HepG2 (cell line): ENCODE measurements around the gene NECTIN2. TPM values are rescaled to one million over a fixed set of nuclear protein-coding genes. Genes with fewer than 3 reads are reported as not detected.
A peak's percentile ranks its signal among the peaks of the same experiment; 100 is the strongest.

Experiments used
- CERS6 ChIP-seq: sonication (generic); formaldehyde crosslinking; IDR thresholded peaks from 2 replicates; pipeline ENCODE4 v1.5.0; 2020; ENCODE audit warnings: missing genetic modification reagents
- KLF12 ChIP-seq: sonication (generic); formaldehyde crosslinking; IDR thresholded peaks from 2 replicates; pipeline ENCODE4 v1.4.0; 2020; ENCODE audit warnings: missing genetic modification reagents, borderline replicate concordance
- KLF6 ChIP-seq: IDR thresholded peaks from 2 replicates; pipeline ENCODE4 v1.8.0; 2016; ENCODE audit warnings: missing biosample characterization, missing genetic modification reagents
- MATR3 ChIP-seq: sonication (generic); formaldehyde crosslinking; IDR thresholded peaks from 2 replicates; pipeline ENCODE4 v1.4.0; 2020; ENCODE audit warnings: missing genetic modification reagents
- MIER2 ChIP-seq: IDR thresholded peaks from 2 replicates; pipeline ENCODE4 v1.6.1; 2016; ENCODE audit warnings: missing biosample characterization, missing genetic modification reagents
- RERE ChIP-seq: IDR thresholded peaks from 2 replicates; pipeline ENCODE4 v1.6.1; 2016; ENCODE audit warnings: low read depth, missing genetic modification reagents, missing compliant biosample characterization
- STAT6 ChIP-seq: sonication (generic); formaldehyde crosslinking; IDR thresholded peaks from 2 replicates; pipeline ENCODE4 v1.4.0; 2020; ENCODE audit warnings: missing genetic modification reagents, mild to moderate bottlenecking, borderline replicate concordance
- THAP11 ChIP-seq: IDR thresholded peaks from 2 replicates; pipeline ENCODE4 v1.6.1; 2016; ENCODE audit warnings: missing biosample characterization, missing genetic modification reagents
- ZKSCAN8 ChIP-seq: IDR thresholded peaks from 2 replicates; pipeline ENCODE4 v1.6.1; 2016; ENCODE audit warnings: borderline replicate concordance, missing genetic modification reagents, missing compliant biosample characterization
- polyA plus RNA-seq, 8 experiments: library from polyadenylated mRNA; depleted of rRNA in 3 of 8; stranded (reverse) in 7 of 8; unstranded in 1 of 8; fragments of >200 nt; fragmentation: Illumina TruSeq in 4 of 8; extraction: Trizol in 4 of 8; gene quantifications; 2 replicates each; pipeline versions ENCODE4 v1.2.1 to v1.2.3, GENCODE V29; 2011 to 2016; ENCODE audit warnings: low read depth in 4 of 8, missing spikeins in 1 of 8, mixed read lengths in 1 of 8; ENCODE audit not compliant: insufficient read depth in 1 of 8
- total RNA-seq, 5 experiments: library from RNA; depleted of rRNA; stranded (reverse); fragments of >200 nt; fragmentation: Illumina TruSeq; extraction: Trizol; gene quantifications; 2 replicates each; pipeline ENCODE4 v1.2.3, GENCODE V29; 2016; ENCODE audit warnings: low read depth in 1 of 5
- TF ChIP-seq, protein P1 (sequence below): sonication (generic); formaldehyde crosslinking; IDR thresholded peaks from 2 replicates; pipeline ENCODE4 v1.4.0; 2020; ENCODE audit warnings: missing genetic modification reagents
- TF ChIP-seq, protein P2 (sequence below): sonication (generic); formaldehyde crosslinking; IDR thresholded peaks from 2 replicates; pipeline ENCODE4 v1.5.1; 2020; ENCODE audit warnings: mild to moderate bottlenecking, moderate library complexity, missing genetic modification reagents
- TF ChIP-seq, protein P3 (sequence below): sonication (generic); formaldehyde crosslinking; IDR thresholded peaks from 2 replicates; pipeline ENCODE4 v1.4.0; 2020; ENCODE audit warnings: missing genetic modification reagents
- TF ChIP-seq, protein P4 (sequence below): sonication (generic); formaldehyde crosslinking; IDR thresholded peaks from 2 replicates; pipeline ENCODE4 v1.8.1; 2023; ENCODE audit warnings: missing genetic modification reagents, inconsistent platforms, borderline replicate concordance

Gene NECTIN2
- total and polyA plus RNA-seq, 2 of the 13 experiments (the other 11 are each of a cell fraction or from before 2014, with no cell fraction given) = 75.4 to 114 TPM

DNA sequence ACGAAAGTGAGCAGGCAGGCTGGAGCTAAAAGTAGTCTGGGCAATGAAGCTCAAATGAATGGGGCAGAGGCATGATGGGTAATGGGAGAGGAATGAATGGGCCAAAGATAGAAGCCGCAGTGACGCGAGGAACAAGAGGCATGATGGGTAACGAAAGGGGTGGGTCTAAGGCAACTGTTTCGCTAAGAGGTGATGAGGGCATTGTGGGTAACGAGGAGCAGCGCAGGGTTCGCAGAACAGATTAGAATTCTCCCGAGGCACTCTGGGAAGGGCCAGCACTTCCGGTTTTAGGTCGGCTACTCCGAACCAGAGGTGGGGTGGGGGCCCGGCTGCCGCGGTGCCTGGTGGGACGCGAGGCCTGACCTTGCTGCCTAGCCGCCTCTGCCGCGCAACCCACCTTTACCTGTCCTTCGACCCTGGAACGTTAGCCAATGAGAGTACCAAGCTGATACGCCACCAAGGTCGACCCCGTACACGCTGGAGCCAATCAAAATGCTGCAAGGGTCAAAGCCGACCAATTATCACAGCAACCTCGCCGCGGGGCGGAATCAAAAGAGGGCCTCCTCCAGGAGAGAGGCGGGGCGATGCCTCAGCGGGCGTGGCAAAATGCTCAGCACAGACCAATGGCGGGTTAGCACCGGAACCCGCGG lies 44.4 kb downstream of the NECTIN2 start (continued):
- 0 out of 2 replicates have a peak, but pooled peaks have one; percentile 41 for TF ChIP-seq RERE
- TF ChIP-seq KLF6 = peak; percentile 37; the same call in 1 of the 2 replicates
- peak; percentile 29; the same call in 1 of the 2 replicates for TF ChIP-seq MIER2
- no peak; the same call in 1 of the 2 replicates for TF ChIP-seq ZKSCAN8 (CRISPR knock-in tag)
- TF ChIP-seq STAT6 = peak; percentile 90; the same call in 1 of the 2 replicates
- TF ChIP-seq, protein P1, sequence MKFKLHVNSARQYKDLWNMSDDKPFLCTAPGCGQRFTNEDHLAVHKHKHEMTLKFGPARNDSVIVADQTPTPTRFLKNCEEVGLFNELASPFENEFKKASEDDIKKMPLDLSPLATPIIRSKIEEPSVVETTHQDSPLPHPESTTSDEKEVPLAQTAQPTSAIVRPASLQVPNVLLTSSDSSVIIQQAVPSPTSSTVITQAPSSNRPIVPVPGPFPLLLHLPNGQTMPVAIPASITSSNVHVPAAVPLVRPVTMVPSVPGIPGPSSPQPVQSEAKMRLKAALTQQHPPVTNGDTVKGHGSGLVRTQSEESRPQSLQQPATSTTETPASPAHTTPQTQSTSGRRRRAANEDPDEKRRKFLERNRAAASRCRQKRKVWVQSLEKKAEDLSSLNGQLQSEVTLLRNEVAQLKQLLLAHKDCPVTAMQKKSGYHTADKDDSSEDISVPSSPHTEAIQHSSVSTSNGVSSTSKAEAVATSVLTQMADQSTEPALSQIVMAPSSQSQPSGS (CRISPR knock-in tag) = peak; percentile 59
- no peak for TF ChIP-seq MATR3 (CRISPR knock-in tag)
- no peak for TF ChIP-seq KLF12 (CRISPR knock-in tag)
- no peak for TF ChIP-seq CERS6 (CRISPR knock-in tag)
- TF ChIP-seq THAP11 (CRISPR knock-in tag) = peak; percentile 92
- TF ChIP-seq, protein P2, sequence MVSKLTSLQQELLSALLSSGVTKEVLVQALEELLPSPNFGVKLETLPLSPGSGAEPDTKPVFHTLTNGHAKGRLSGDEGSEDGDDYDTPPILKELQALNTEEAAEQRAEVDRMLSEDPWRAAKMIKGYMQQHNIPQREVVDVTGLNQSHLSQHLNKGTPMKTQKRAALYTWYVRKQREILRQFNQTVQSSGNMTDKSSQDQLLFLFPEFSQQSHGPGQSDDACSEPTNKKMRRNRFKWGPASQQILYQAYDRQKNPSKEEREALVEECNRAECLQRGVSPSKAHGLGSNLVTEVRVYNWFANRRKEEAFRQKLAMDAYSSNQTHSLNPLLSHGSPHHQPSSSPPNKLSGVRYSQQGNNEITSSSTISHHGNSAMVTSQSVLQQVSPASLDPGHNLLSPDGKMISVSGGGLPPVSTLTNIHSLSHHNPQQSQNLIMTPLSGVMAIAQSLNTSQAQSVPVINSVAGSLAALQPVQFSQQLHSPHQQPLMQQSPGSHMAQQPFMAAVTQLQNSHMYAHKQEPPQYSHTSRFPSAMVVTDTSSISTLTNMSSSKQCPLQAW (CRISPR knock-in tag) = peak; percentile 38; the same call in 1 of the 2 replicates
- TF ChIP-seq, protein P3, sequence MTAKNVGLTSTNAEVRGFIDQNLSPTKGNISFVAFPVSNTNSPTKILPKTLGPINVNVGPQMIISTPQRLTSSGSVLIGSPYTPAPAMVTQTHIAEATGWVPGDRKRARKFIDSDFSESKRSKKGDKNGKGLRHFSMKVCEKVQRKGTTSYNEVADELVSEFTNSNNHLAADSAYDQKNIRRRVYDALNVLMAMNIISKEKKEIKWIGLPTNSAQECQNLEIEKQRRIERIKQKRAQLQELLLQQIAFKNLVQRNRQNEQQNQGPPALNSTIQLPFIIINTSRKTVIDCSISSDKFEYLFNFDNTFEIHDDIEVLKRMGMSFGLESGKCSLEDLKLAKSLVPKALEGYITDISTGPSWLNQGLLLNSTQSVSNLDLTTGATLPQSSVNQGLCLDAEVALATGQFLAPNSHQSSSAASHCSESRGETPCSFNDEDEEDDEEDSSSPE (CRISPR knock-in tag) = peak; percentile 58; the same call in 1 of the 2 replicates
- TF ChIP-seq, protein P4, sequence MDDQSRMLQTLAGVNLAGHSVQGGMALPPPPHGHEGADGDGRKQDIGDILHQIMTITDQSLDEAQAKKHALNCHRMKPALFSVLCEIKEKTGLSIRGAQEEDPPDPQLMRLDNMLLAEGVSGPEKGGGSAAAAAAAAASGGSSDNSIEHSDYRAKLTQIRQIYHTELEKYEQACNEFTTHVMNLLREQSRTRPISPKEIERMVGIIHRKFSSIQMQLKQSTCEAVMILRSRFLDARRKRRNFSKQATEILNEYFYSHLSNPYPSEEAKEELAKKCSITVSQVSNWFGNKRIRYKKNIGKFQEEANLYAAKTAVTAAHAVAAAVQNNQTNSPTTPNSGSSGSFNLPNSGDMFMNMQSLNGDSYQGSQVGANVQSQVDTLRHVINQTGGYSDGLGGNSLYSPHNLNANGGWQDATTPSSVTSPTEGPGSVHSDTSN (CRISPR knock-in tag) = no peak
